ENCODE measurements around the gene SIPA1. TPM values are rescaled to one million over a fixed set of nuclear protein-coding genes. Genes with fewer than 3 reads are reported as not detected.
"Not testable (repeated sequence)": the region's sequence is repeated elsewhere in the genome, so short reads cannot be mapped to it uniquely, and the experiment has no call there.

SIPA1 gene
- total RNA-seq, 2 donors from 2014 or later: 39.9 to 46.8 TPM

DNA sequence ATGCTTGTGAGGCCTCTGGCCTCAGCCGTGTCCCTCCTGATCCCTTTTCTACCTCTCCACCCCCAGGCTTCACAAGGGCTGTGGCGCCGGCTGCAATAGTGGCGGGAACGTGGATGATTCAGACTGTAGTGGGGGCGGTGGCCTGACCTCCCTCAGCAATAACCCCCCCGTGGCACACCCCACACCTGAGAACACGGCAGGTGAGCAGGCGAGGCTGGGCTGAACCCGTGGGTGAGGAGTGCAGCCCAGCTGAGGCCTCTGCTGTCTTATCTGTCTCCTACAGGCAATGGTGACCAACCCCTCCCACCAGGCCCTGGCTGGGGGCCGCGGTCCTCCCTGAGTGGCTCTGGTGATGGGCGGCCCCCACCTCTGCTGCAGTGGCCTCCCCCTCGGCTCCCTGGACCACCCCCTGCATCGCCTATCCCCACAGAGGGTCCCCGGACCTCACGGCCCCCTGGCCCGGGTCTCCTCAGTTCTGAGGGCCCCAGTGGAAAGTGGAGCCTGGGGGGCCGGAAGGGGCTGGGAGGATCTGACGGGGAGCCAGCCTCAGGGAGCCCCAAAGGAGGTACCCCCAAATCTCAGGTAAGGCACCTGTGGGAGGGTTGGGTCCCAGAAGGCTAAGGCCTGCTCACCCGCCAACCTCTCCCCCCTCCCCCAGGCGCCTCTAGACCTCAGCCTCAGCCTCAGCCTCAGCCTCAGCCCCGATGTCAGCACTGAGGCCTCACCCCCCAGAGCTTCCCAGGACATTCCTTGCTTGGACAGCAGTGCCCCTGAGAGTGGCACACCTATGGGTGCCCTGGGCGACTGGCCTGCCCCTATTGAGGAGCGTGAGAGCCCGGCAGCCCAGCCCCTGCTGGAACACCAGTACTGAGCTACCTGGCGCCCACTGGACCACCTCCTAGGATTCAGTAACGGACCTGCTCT, 1.5 kb upstream of the SIPA1 start:
- Mint-ChIP-seq H3K9me3 (no peaks in the 10 kb centered on the region), H3K27me3 (ENCODE audit: insufficient read depth) (no peaks in the 10 kb centered on the region), H3K4me3 (no peak overlapping the region), H3K4me1 (peaks cover 13% of the 10 kb centered on the region), H3K27ac (no peak overlapping the region), H3K36me3 (ENCODE audit: low read depth) (peaks cover 17% of the 10 kb centered on the region)
- no peak overlapping the region for H3K27ac ChIP-seq (ENCODE audit: low read depth, low read length)
- peaks cover 36% of the 10 kb centered on the region for H3K36me3 ChIP-seq (ENCODE audit: control insufficient read depth, insufficient read depth, low read length)
- H3K4me3 ChIP-seq (ENCODE audit: low read length): no peak overlapping the region
- 94 to 100% methylated on average over 10 to 28 of the region's 28 CpGs for WGBS, 2 experiments (ENCODE audit: insufficient coverage in 1 of 2, insufficient read length in 1 of 2)
- no peaks in the 10 kb centered on the region for H3K9me3 ChIP-seq (ENCODE audit: control insufficient read depth, low read length)
- no peak overlapping the region for H3K9ac ChIP-seq (ENCODE audit: extremely low read depth, low read length, poor library complexity, severe bottlenecking)
- no peak for DNase-seq
- no peaks in the 10 kb centered on the region for H3K4me1 ChIP-seq (ENCODE audit: control insufficient read depth, insufficient read depth, low read length)
- no peaks in the 10 kb centered on the region for H3K27me3 ChIP-seq (ENCODE audit: control insufficient read depth, insufficient read depth, low read length, poor library complexity, severe bottlenecking)
- TF ChIP-seq, protein P1, sequence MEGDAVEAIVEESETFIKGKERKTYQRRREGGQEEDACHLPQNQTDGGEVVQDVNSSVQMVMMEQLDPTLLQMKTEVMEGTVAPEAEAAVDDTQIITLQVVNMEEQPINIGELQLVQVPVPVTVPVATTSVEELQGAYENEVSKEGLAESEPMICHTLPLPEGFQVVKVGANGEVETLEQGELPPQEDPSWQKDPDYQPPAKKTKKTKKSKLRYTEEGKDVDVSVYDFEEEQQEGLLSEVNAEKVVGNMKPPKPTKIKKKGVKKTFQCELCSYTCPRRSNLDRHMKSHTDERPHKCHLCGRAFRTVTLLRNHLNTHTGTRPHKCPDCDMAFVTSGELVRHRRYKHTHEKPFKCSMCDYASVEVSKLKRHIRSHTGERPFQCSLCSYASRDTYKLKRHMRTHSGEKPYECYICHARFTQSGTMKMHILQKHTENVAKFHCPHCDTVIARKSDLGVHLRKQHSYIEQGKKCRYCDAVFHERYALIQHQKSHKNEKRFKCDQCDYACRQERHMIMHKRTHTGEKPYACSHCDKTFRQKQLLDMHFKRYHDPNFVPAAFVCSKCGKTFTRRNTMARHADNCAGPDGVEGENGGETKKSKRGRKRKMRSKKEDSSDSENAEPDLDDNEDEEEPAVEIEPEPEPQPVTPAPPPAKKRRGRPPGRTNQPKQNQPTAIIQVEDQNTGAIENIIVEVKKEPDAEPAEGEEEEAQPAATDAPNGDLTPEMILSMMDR (conservative IDR thresholded peaks at IDR 0.05): no peak

DNA sequence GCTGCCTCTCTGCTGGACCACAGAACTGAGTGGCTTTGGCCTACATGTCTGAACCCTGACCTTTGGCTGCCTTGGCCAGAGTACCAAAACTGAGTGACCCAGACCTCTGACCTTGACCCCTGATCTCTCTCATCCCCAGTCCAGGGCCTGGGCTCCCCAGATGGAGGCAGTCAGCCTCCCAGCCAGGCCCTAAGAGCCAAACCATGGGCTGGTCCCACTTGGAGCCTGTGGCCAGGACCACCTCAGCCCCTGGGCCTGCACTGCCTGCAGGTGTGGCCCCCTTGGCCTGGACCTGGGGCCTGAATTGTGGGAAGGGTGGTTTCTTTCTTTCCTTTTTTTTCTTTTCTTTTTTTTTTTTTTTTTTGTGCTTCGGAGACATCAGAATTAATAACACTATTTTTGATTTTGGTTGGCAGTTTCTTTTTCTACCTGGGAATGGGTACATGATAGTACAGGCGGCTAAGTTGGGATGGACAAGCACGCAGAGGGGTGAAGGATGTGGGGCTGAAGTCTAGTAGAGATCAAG, 806 bp upstream of the SIPA1 start:
- H3K4me3 Mint-ChIP-seq: peak overlapping the region; percentile 67
- DNase-seq: no peak
- H3K9me3 Mint-ChIP-seq: no peaks in the 10 kb centered on the region
- Histone ChIP-seq H3K27me3 (ENCODE audit: control insufficient read depth, insufficient read depth, low read length, poor library complexity, severe bottlenecking) (no peaks in the 10 kb centered on the region), H3K9ac (ENCODE audit: extremely low read depth, low read length, poor library complexity, severe bottlenecking) (peak overlapping the region; percentile 68), H3K4me3 (ENCODE audit: low read length) (peak overlapping the region; percentile 83), H3K4me1 (ENCODE audit: control insufficient read depth, insufficient read depth, low read length) (no peaks in the 10 kb centered on the region), H3K36me3 (ENCODE audit: control insufficient read depth, insufficient read depth, low read length) (peaks cover 31% of the 10 kb centered on the region), H3K27ac (ENCODE audit: low read depth, low read length) (no peak overlapping the region), H3K9me3 (ENCODE audit: control insufficient read depth, low read length) (no peaks in the 10 kb centered on the region)
- H3K27ac Mint-ChIP-seq: peak overlapping the region; percentile 86
- TF ChIP-seq, protein P1 (conservative IDR thresholded peaks at IDR 0.05): no peak
- H3K4me1 Mint-ChIP-seq: peaks cover 16% of the 10 kb centered on the region
- H3K27me3 Mint-ChIP-seq (ENCODE audit: insufficient read depth): peaks cover 4% of the 10 kb centered on the region
- peaks cover 14% of the 10 kb centered on the region for H3K36me3 Mint-ChIP-seq (ENCODE audit: low read depth)
- 90 to 97% methylated on average over 2 to 3 of the region's 3 CpGs for WGBS, 2 experiments (ENCODE audit: insufficient coverage in 1 of 2, insufficient read length in 1 of 2)

GRCh38 chr11:65639228-65639597, 1.3 kb downstream of the SIPA1 start:
- not testable (repeated sequence) for H3K27ac Mint-ChIP-seq; H3K27me3 ChIP-seq (ENCODE audit: control insufficient read depth, insufficient read depth, low read length, poor library complexity, severe bottlenecking); H3K9me3 Mint-ChIP-seq; H3K4me1 ChIP-seq (ENCODE audit: control insufficient read depth, insufficient read depth, low read length); H3K9ac ChIP-seq (ENCODE audit: extremely low read depth, low read length, poor library complexity, severe bottlenecking); DNase-seq; H3K9me3 ChIP-seq (ENCODE audit: control insufficient read depth, low read length); H3K27ac ChIP-seq (ENCODE audit: low read depth, low read length)
- Mint-ChIP-seq H3K4me1 (peaks cover 19% of the 10 kb centered on the region), H3K36me3 (ENCODE audit: low read depth) (peaks cover 10% of the 10 kb centered on the region), H3K27me3 (ENCODE audit: insufficient read depth) (peaks cover 14% of the 10 kb centered on the region), H3K4me3 (peak overlapping the region; percentile 67)
- peaks cover 29% of the 10 kb centered on the region for H3K36me3 ChIP-seq (ENCODE audit: control insufficient read depth, insufficient read depth, low read length)
- 94 to 100% methylated on average over 5 to 9 of the region's 9 CpGs for WGBS, 2 experiments (ENCODE audit: insufficient coverage in 1 of 2, insufficient read length in 1 of 2)
- peak overlapping the region; percentile 83 for H3K4me3 ChIP-seq (ENCODE audit: low read length)

All from endodermal cell (in vitro differentiated cells).